Adrenal gland (tissue), 12 donors: ENCODE data around the gene ARMH3. TPM values are rescaled to one million over a fixed set of nuclear protein-coding genes. Genes with fewer than 3 reads are reported as not detected.

ENCODE experiments used
- DNase-seq, 7 donors: peaks; one replicate each; pipeline ENCODE4 v3.0.0-alpha.2; 2019 to 2020
- H3K27ac ChIP-seq, 5 donors: fragments of 200-600 bp; sonication (generic) in 4 of 5; 1 replicate in 3 of 5; 2 replicates in 2 of 5; pipeline versions ENCODE4 v1.5.1 to v1.8.0; 2016 to 2020; ENCODE audit warnings: mild to moderate bottlenecking in 1 of 5
- H3K27me3 ChIP-seq: fragments of 200-600 bp; 2 replicates; pipeline ENCODE4 v1.8.0; 2021
- H3K36me3 ChIP-seq, 2 donors: fragments of 200-600 bp; replicated peaks in 1 of 2; 1 replicate in 1 of 2; 2 replicates in 1 of 2; pipeline versions ENCODE4 v1.5.1 to v1.8.0; 2018 to 2022
- H3K4me1 ChIP-seq, 2 donors: fragments of 200-600 bp; replicated peaks in 1 of 2; 1 replicate in 1 of 2; 2 replicates in 1 of 2; pipeline versions ENCODE4 v1.5.1 to v1.8.0; 2018 to 2021
- H3K4me3 ChIP-seq, 4 donors: fragments of 200-600 bp; sonication (generic) in 3 of 4; one replicate each; pipeline ENCODE4 v1.5.1; 2016 to 2018
- H3K9me3 ChIP-seq, 3 donors: fragments of 200-600 bp; sonication (generic) in 1 of 3; replicated peaks in 1 of 3; 1 replicate in 2 of 3; 2 replicates in 1 of 3; pipeline versions ENCODE4 v1.5.1 to v1.8.0; 2016 to 2021
- CTCF ChIP-seq, 6 experiments: fragments of 450-650 bp in 4 of 6; fragments of 200-600 bp in 2 of 6; sonication (generic) in 1 of 6; IDR thresholded peaks; 1 replicate in 5 of 6; 2 replicates in 1 of 6; pipeline versions ENCODE4 v1.5.1 to v1.8.0; 2016 to 2021; ENCODE audit warnings: antibody characterized with exemption in 6 of 6, mild to moderate bottlenecking in 2 of 6, moderate library complexity in 1 of 6
- POLR2A ChIP-seq, 2 donors: fragments of 450-650 bp; IDR thresholded peaks; one replicate each; pipeline ENCODE4 v1.6.1; 2017; ENCODE audit warnings: antibody characterized with exemption in 2 of 2, mild to moderate bottlenecking in 2 of 2, moderate library complexity in 1 of 2
- WGBS, 4 donors: extraction: QIAGEN DNeasy Blood & Tissue Kit in 2 of 4; methylation state at CpG; one replicate each; pipeline versions ENCODE4 v1.1.5 to v1.1.7; 2013 to 2017; 5-methylcytosine and 5-hydroxymethylcytosine counted together
- intact Hi-C, 2 donors: fragments of 100-400 bp; cut with DNase I; formaldehyde crosslinking; loops; one replicate each; pipeline versions ENCODE4 v1.14.1 to v1.15.0; 2022 to 2023
- polyA plus RNA-seq, 3 donors: library from polyadenylated mRNA; stranded (reverse); fragments of 200-250 nt in 2 of 3; fragments of 350-450 nt in 1 of 3; fragmentation: Illumina TruSeq in 1 of 3; extraction: RNeasy Lipid Tissue Mini Kit (QIAGEN cat#74804) in 1 of 3; gene quantifications; one replicate each; pipeline ENCODE4 v1.2.3, GENCODE V29; 2013 to 2014
- total RNA-seq, 9 donors: library from RNA; depleted of rRNA in 4 of 9; stranded (reverse); fragments of >200 nt in 4 of 9; fragments of 120-200 nt in 1 of 9; fragmentation: NEBNext Ultra II Directional in 1 of 9; extraction: Animal tissue kit (Norgen Biotek cat#: 25700) in 1 of 9; gene quantifications; one replicate each; pipeline versions ENCODE4 v1.1.0 to v1.2.4, GENCODE V29; 2013 to 2023
- donor health status: healthy with polysubstance abuse.
- donor health status: Bipolar disorder and iron deficiency.
- donor health status: DM: yes; HTN: yes; CAD: no.
- donor health status: DM: no; HTN: no; CAD: no.
- donor health status: DM: no; HTN: no; CAD: no.
- donor health status: DM: yes; HTN: yes; CAD: no.

The ARMH3 gene
- total and polyA plus RNA-seq, 12 donors, result 12.6 to 29.7 (median 17.4) TPM

GRCh38 chr10:102096449-102096848, 40.5 kb upstream of the ARMH3 start:
- DNase-seq, result no peak
- Histone ChIP-seq H3K4me1 (no peaks in the 10 kb centered on the region), H3K27ac (no peak overlapping the region), H3K4me3 (no peak overlapping the region), H3K27me3 (no peaks in the 10 kb centered on the region), H3K36me3 (no peaks in the 10 kb centered on the region), H3K9me3 (no peaks in the 10 kb centered on the region)
- intact Hi-C loops, result no loop called here
- 85 to 94% (median 94%) methylated on average over 7 of the region's 7 CpGs for WGBS, 4 donors
- TF ChIP-seq CTCF (IDR thresholded peaks at IDR 0.05) (no peak), POLR2A (IDR thresholded peaks at IDR 0.05) (no peak)

- Histone ChIP-seq H3K36me3 (no peaks in the 10 kb centered on the region), H3K4me1 (no peaks in the 10 kb centered on the region), H3K9me3 (no peaks in the 10 kb centered on the region), H3K27me3 (no peaks in the 10 kb centered on the region), H3K4me3 (no peak overlapping the region), H3K27ac (no peak overlapping the region)
- TF ChIP-seq POLR2A (IDR thresholded peaks at IDR 0.05) (no peak), CTCF (IDR thresholded peaks at IDR 0.05) (no peak)
- 69 to 80% (median 77%) methylated on average over 2 of the region's 2 CpGs for WGBS, 4 donors
- no peak for DNase-seq
- intact Hi-C loops, result no loop called here
Measured at GRCh38 chr10:102090772-102091171, 34.8 kb upstream of the ARMH3 start.

GRCh38 chr10:102086196-102086595, 30.2 kb upstream of the ARMH3 start:
- Histone ChIP-seq H3K4me1 (no peaks in the 10 kb centered on the region), H3K9me3 (no peaks in the 10 kb centered on the region)
- intact Hi-C loops, result no loop called here

GRCh38 chr10:102085336-102085735, 29.4 kb upstream of the ARMH3 start:
- Histone ChIP-seq H3K27ac (no peak overlapping the region), H3K4me3 (no peak overlapping the region), H3K36me3 (no peaks in the 10 kb centered on the region), H3K9me3 (no peaks in the 10 kb centered on the region), H3K4me1 (no peaks in the 10 kb centered on the region), H3K27me3 (no peaks in the 10 kb centered on the region)
- TF ChIP-seq POLR2A (IDR thresholded peaks at IDR 0.05) (no peak), CTCF (IDR thresholded peaks at IDR 0.05) (no peak)
- WGBS, 4 donors, result 77 to 93% (median 88%) methylated on average over 3 of the region's 3 CpGs
- no peak for DNase-seq
- intact Hi-C loops, result no loop called here

More at GRCh38 chr10:102086196-102086595, 30.2 kb upstream of the ARMH3 start:
- TF ChIP-seq CTCF (IDR thresholded peaks at IDR 0.05) (no peak), POLR2A (IDR thresholded peaks at IDR 0.05) (no peak)
- Histone ChIP-seq H3K4me3 (no peak overlapping the region), H3K27ac (no peak overlapping the region), H3K36me3 (no peaks in the 10 kb centered on the region), H3K27me3 (no peaks in the 10 kb centered on the region)
- WGBS, 4 donors, result 92 to 96% (median 95%) methylated on average over 8 of the region's 8 CpGs
- DNase-seq, result no peak
